ENCODE measurements around the gene PPP1CB. TPM values are rescaled to one million over a fixed set of nuclear protein-coding genes. Genes with fewer than 3 reads are reported as not detected.

Gene PPP1CB
- total RNA-seq, 2 experiments from 2014 or later = 290 to 304 TPM

DNA sequence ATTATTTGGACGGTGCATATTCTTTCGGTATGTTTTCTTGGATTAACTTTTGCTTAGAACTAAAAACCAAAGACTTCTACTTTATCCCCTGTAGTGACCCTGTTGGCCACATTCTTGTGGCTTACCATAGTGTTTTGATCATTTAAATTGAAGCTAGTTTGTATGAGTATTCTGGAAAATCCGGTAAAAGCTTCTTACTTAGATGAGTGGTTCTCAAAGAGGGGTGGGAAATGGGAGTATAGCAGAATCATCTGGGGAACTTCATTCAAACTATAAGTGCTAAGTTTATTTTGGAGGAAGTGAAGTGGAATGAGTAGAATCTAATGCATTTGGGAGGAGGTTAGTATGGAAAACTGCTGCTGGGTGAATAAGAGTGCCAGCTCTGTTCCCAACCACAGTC is 3.8 kb downstream of the PPP1CB start:
- Mint-ChIP-seq H3K9me3 (no peaks in the 10 kb centered on the region), H3K36me3 (ENCODE audit: low read depth) (peaks cover 65% of the 10 kb centered on the region), H3K4me3 (peak overlapping the region; percentile 52), H3K27ac (no peak overlapping the region), H3K27me3 (no peaks in the 10 kb centered on the region), H3K4me1 (ENCODE audit: low read depth) (peaks cover 76% of the 10 kb centered on the region)
- Histone ChIP-seq H3K4me1 (ENCODE audit: insufficient read depth, low read length) (peaks cover 43% of the 10 kb centered on the region), H3K27ac (ENCODE audit: low read depth in 1 of 2, low read length in 2 of 2) (no peak overlapping the region), H3K4me3 (ENCODE audit: low read length) (no peak overlapping the region), H3K36me3 (ENCODE audit: insufficient read depth, low read length) (peaks cover 15% of the 10 kb centered on the region), H3K27me3 (ENCODE audit: control insufficient read depth in 1 of 2, insufficient read depth in 2 of 2, low read length in 2 of 2) (no peaks in the 10 kb centered on the region), H3K9me3 (ENCODE audit: control insufficient read depth in 1 of 2, insufficient read depth in 1 of 2, low read length in 2 of 2) (no peaks in the 10 kb centered on the region)
- intact Hi-C loops (cut with DNase I, micrococcal nuclease) = loop anchor here in 1 of 2 experiments (2.0 to 5.0 kb wide), 2 partner anchors 42 to 189 kb away; no protein-coding TSS in a partner anchor
- ChIA-PET POLR2A (interaction anchor here (1.3 kb wide), 1 partner anchor 188 kb away, joined by 3 read pairs; no protein-coding TSS in a partner anchor), CTCF (interaction anchor here (0.9 to 7.8 kb wide), 3 partner anchors 13 to 188 kb away, joined by 3 to 54 read pairs (median 32); no protein-coding TSS in a partner anchor)
- ATAC-seq (ENCODE audit: poor library complexity) = no peak
- DNase-seq = no peak
- no peak for TF ChIP-seq CTCF (IDR thresholded peaks at IDR 0.05)

- peaks cover 67% of the 10 kb centered on the region for H3K36me3 Mint-ChIP-seq (ENCODE audit: low read depth)
- no peaks in the 10 kb centered on the region for H3K27me3 Mint-ChIP-seq
- ChIA-PET POLR2A (no interaction called here), CTCF (interaction anchor here (1.1 to 5.5 kb wide), 2 partner anchors 163 to 191 kb away, joined by 3 to 32 read pairs; no protein-coding TSS in a partner anchor)
- intact Hi-C loops (cut with DNase I, micrococcal nuclease) = loop anchor here in 1 of 2 experiments (5.0 kb wide), 1 partner anchor 39 kb away; no protein-coding TSS in a partner anchor
- peak overlapping the region; percentile 37 for H3K27ac Mint-ChIP-seq
- no peaks in the 10 kb centered on the region for H3K9me3 Mint-ChIP-seq
- Histone ChIP-seq H3K36me3 (ENCODE audit: insufficient read depth, low read length) (peaks cover 19% of the 10 kb centered on the region), H3K4me3 (ENCODE audit: low read length) (no peak overlapping the region), H3K4me1 (ENCODE audit: insufficient read depth, low read length) (peaks cover 45% of the 10 kb centered on the region), H3K27ac (ENCODE audit: low read depth in 1 of 2, low read length in 2 of 2) (no peak overlapping the region), H3K27me3 (ENCODE audit: control insufficient read depth in 1 of 2, insufficient read depth in 2 of 2, low read length in 2 of 2) (no peaks in the 10 kb centered on the region), H3K9me3 (ENCODE audit: control insufficient read depth in 1 of 2, insufficient read depth in 1 of 2, low read length in 2 of 2) (no peaks in the 10 kb centered on the region)
- DNase-seq = no peak
- TF ChIP-seq CTCF (IDR thresholded peaks at IDR 0.05) = no peak
- ATAC-seq (ENCODE audit: poor library complexity) = no peak
- peaks cover 89% of the 10 kb centered on the region for H3K4me1 Mint-ChIP-seq (ENCODE audit: low read depth)
- H3K4me3 Mint-ChIP-seq = peak overlapping the region; percentile 4
These were observed 6.8 kb downstream of the PPP1CB start for GRCh38 chr2:28758459-28758858.

GRCh38 chr2:28761420-28761819 is 9.8 kb downstream of the PPP1CB start:
- Histone ChIP-seq H3K4me1 (ENCODE audit: insufficient read depth, low read length) (peaks cover 41% of the 10 kb centered on the region), H3K36me3 (ENCODE audit: insufficient read depth, low read length) (peaks cover 19% of the 10 kb centered on the region), H3K27me3 (ENCODE audit: control insufficient read depth in 1 of 2, insufficient read depth in 2 of 2, low read length in 2 of 2) (no peaks in the 10 kb centered on the region), H3K4me3 (ENCODE audit: low read length) (no peak overlapping the region), H3K27ac (ENCODE audit: low read depth in 1 of 2, low read length in 2 of 2) (no peak overlapping the region), H3K9me3 (ENCODE audit: control insufficient read depth in 1 of 2, insufficient read depth in 1 of 2, low read length in 2 of 2) (no peaks in the 10 kb centered on the region)
- H3K36me3 Mint-ChIP-seq (ENCODE audit: low read depth) = peaks cover 51% of the 10 kb centered on the region
- no peak overlapping the region for H3K27ac Mint-ChIP-seq
- DNase-seq (no peak), ATAC-seq (ENCODE audit: poor library complexity) (no peak)
- no peak for TF ChIP-seq CTCF (IDR thresholded peaks at IDR 0.05)
- ChIA-PET POLR2A (interaction anchor here (1.4 to 2.0 kb wide), 2 partner anchors 8 to 10 kb away, joined by 3 to 8 read pairs; partner anchors contain the start of gene PPP1CB), CTCF (interaction anchor here (1.4 to 2.1 kb wide), 2 partner anchors 10 to 167 kb away, joined by 4 to 6 read pairs; partner anchors contain the start of gene PPP1CB)
- peak overlapping the region; percentile 37 for H3K4me3 Mint-ChIP-seq
- intact Hi-C loops (cut with DNase I, micrococcal nuclease) = no loop called here
- H3K4me1 Mint-ChIP-seq (ENCODE audit: low read depth) = peaks cover 92% of the 10 kb centered on the region
- no peaks in the 10 kb centered on the region for H3K27me3 Mint-ChIP-seq
- no peaks in the 10 kb centered on the region for H3K9me3 Mint-ChIP-seq

Data from CD4-positive, alpha-beta T cell (primary cell).